HG03342 (cell line): Measurements from ENCODE around the gene MACROD2.

ENCODE experiments used
- ATAC-seq: cut with Tn5 transposase; IDR thresholded peaks from one replicate; pipeline ENCODE4 v1.9.1; 2021; ENCODE audit warnings: mild to moderate bottlenecking, moderate library complexity; ENCODE audit not compliant: unreplicated experiment

MACROD2 gene

GRCh38 chr20:14622796-14623195 is 627.5 kb downstream of the MACROD2 start:
- ATAC-seq, result no peak

- no peak for ATAC-seq
Measured at GRCh38 chr20:14631011-14631410, 635.7 kb downstream of the MACROD2 start.

- no peak for ATAC-seq
Measured at GRCh38 chr20:14632906-14633305, 637.6 kb downstream of the MACROD2 start.

- no peak for ATAC-seq
Measured at GRCh38 chr20:14633507-14633906, 638.2 kb downstream of the MACROD2 start.

GRCh38 chr20:14634665-14635064 is 639.3 kb downstream of the MACROD2 start:
- ATAC-seq, result no peak

GRCh38 chr20:14637441-14637840 is 642.1 kb downstream of the MACROD2 start:
- no peak for ATAC-seq

GRCh38 chr20:14643146-14643545 is 647.8 kb downstream of the MACROD2 start:
- ATAC-seq, result no peak

GRCh38 chr20:14643556-14643955 is 648.2 kb downstream of the MACROD2 start:
- ATAC-seq, result no peak

GRCh38 chr20:14644306-14645097 is 649.2 kb downstream of the MACROD2 start:
- no peak for ATAC-seq

- no peak for ATAC-seq
Measured at GRCh38 chr20:14647016-14647415, 651.7 kb downstream of the MACROD2 start.

GRCh38 chr20:14649662-14650061 is 654.3 kb downstream of the MACROD2 start:
- ATAC-seq, result no peak

- no peak for ATAC-seq
Measured at GRCh38 chr20:14657266-14658005, 662.1 kb downstream of the MACROD2 start.

GRCh38 chr20:14664101-14664500 is 668.8 kb downstream of the MACROD2 start:
- no peak for ATAC-seq

- ATAC-seq, result no peak
Measured at GRCh38 chr20:14666696-14667095, 671.4 kb downstream of the MACROD2 start.

GRCh38 chr20:14667226-14667625 is 671.9 kb downstream of the MACROD2 start:
- ATAC-seq, result no peak

GRCh38 chr20:14672066-14672465 is 676.8 kb downstream of the MACROD2 start:
- ATAC-seq, result no peak

GRCh38 chr20:14673164-14673563 is 677.8 kb downstream of the MACROD2 start:
- no peak for ATAC-seq

- ATAC-seq, result no peak
Measured at GRCh38 chr20:14677455-14677854, 682.1 kb downstream of the MACROD2 start.

GRCh38 chr20:14685183-14685582 is 689.9 kb downstream of the MACROD2 start:
- ATAC-seq, result no peak

- no peak for ATAC-seq
Measured at GRCh38 chr20:14687313-14687712, 692.0 kb downstream of the MACROD2 start.

GRCh38 chr20:14688005-14688404 is 692.7 kb downstream of the MACROD2 start:
- no peak for ATAC-seq

- ATAC-seq, result no peak
Measured at GRCh38 chr20:14691994-14692393, 696.7 kb downstream of the MACROD2 start.
